Measurements from ENCODE around the gene CTSF. TPM values are rescaled to one million over a fixed set of nuclear protein-coding genes. Genes with fewer than 3 reads are reported as not detected.
A peak's percentile ranks its signal among the peaks of the same experiment; 100 is the strongest.

CTSF gene
- total RNA-seq (2014; rRNA removed; shearing (Covaris generic)) (not detected in 2 replicates), total RNA-seq (2022) (not detected in 2 replicates), Bru-seq, nascent RNA (not detected), BruChase-seq, experiment 1, labeled RNA remaining after a 6-hour chase (not detected), BruChase-seq, experiment 2, labeled RNA remaining after a 2-hour chase (not detected)
- long read RNA-seq = 0 reads

- H3K36me3 ChIP-seq (ENCODE audit: insufficient read depth, low read length) = no peaks in the 10 kb centered on the region
- H2AFZ ChIP-seq (ENCODE audit: low read length) = no peak within 1 kb of the TSS
- H3K79me2 ChIP-seq (ENCODE audit: insufficient read depth, low read depth, low read length) = no peaks in the 10 kb centered on the region
- H4K20me1 ChIP-seq (ENCODE audit: insufficient read depth, low read length) = no peaks in the 10 kb centered on the region
- CTCF ChIA-PET (ENCODE audit: unreplicated experiment) = no interaction called here
- no peaks in the 10 kb centered on the region for H3K4me1 ChIP-seq (ENCODE audit: insufficient read depth, low read length, poor library complexity, severe bottlenecking)
- no peak within 1 kb of the TSS for H3K4me3 ChIP-seq (ENCODE audit: low read depth, low read length, poor library complexity, severe bottlenecking)
- no peak within 1 kb of the TSS for H3K27ac ChIP-seq (ENCODE audit: low read depth, low read length, poor library complexity, severe bottlenecking)
- TF ChIP-seq CTCF (conservative IDR thresholded peaks at IDR 0.05; ENCODE audit: low read length) = no peak
- intact Hi-C loops (cut with micrococcal nuclease; ENCODE audit: unreplicated experiment) = no loop called here
- BruUV-seq (replicated peaks) = no TSS peak
- POLR2A ChIA-PET = no interaction called here
- DNase-seq (ENCODE audit: low spot score) = no peak
- no peaks in the 10 kb centered on the region for H3K9me2 ChIP-seq (ENCODE audit: insufficient read depth, low read length)
- H3K4me2 ChIP-seq (ENCODE audit: low read length) = peak within 1 kb of the TSS; percentile 5; the same call in 1 of the 2 replicates
- H3K9me3 ChIP-seq (ENCODE audit: low read length) = no peaks in the 10 kb centered on the region
Observed at GRCh38 chr11:66568124-66568916, at the start of gene CTSF. Gene CTSF (minus strand): TSS chr11:66568606. CDS start chr11:66568486, 120 bp downstream.

- no TSS peak for BruUV-seq (replicated peaks)
- DNase-seq (ENCODE audit: low spot score) = no peak
- POLR2A ChIA-PET = interaction anchor here (0.6 to 2.5 kb wide), 11 partner anchors 10 to 170 kb away, joined by 3 to 16 read pairs (median 3); partner anchors contain the start of genes RBM4 and RBM4B
- Histone ChIP-seq H2AFZ (ENCODE audit: low read length) (no peak overlapping the region), H3K27ac (ENCODE audit: low read depth, low read length, poor library complexity, severe bottlenecking) (peak overlapping the region; percentile 81), H3K4me3 (ENCODE audit: low read depth, low read length, poor library complexity, severe bottlenecking) (peak overlapping the region; percentile 94), H3K4me1 (ENCODE audit: insufficient read depth, low read length, poor library complexity, severe bottlenecking) (peaks cover 55% of the 10 kb centered on the region), H3K9me3 (ENCODE audit: low read length) (no peaks in the 10 kb centered on the region), H3K79me2 (ENCODE audit: insufficient read depth, low read depth, low read length) (peaks cover 73% of the 10 kb centered on the region), H3K36me3 (ENCODE audit: insufficient read depth, low read length) (peaks cover 55% of the 10 kb centered on the region), H3K9me2 (ENCODE audit: insufficient read depth, low read length) (no peaks in the 10 kb centered on the region), H3K4me2 (ENCODE audit: low read length) (peak overlapping the region; percentile 86), H4K20me1 (ENCODE audit: insufficient read depth, low read length) (peaks cover 25% of the 10 kb centered on the region)
- intact Hi-C loops (cut with micrococcal nuclease; ENCODE audit: unreplicated experiment) = loop anchor here (2.0 to 5.0 kb wide), 3 partner anchors 24 to 75 kb away; partner anchors contain the start of genes CCDC87 and CCS
- TF ChIP-seq CTCF (conservative IDR thresholded peaks at IDR 0.05; ENCODE audit: low read length) (no peak), EZH2phosphoT487 (IDR thresholded peaks at IDR 0.05; ENCODE audit: borderline replicate concordance, low read depth, low read length) (no peak)
- CTCF ChIA-PET (ENCODE audit: unreplicated experiment) = interaction anchor here (0.9 to 1.0 kb wide), 2 partner anchors 23 to 61 kb away, joined by 5 to 6 read pairs; partner anchors contain the start of gene RBM4B
Observed at GRCh38 chr11:66617155-66617834, 48.9 kb upstream of the CTSF start.
